ENCODE measurements around the gene AIG1. TPM values are rescaled to one million over a fixed set of nuclear protein-coding genes. Genes with fewer than 3 reads are reported as not detected.

AIG1 gene
- total and polyA plus RNA-seq, 2 of the 4 experiments (the other 2 are of a cell fraction), result 21.3 to 27.1 TPM

DNA sequence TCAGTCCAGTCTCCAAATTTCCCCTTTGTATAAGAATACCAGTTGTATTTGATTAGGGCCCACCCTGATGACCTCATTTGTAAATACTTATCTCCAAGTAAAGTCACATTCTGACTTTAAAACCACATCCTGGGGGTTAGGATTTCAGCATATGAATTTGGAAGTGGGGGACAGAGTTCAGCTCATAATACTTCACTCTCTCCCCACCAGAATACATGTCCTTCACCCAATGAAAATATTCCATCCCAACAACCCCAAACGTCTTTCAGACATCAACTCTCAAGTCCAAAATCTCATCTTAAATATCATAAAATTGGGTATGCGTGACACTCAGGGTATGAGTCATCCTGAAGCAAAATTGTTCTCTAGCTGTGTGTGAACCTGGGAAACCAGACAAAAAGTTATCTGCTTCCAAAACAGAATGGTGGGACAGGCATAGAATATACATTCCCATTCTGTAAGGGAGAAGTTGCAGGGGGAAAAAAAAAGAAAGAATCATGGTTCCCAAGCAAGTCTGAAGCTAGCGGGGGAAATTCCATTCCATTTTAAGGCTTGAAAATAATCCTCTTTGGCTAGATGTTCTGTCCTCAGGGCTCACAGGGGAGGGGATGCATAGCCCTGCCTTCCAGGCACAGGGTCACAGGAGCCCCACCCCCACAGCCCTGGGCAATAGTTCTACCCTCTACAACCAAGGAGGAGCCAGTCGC lies 275.9 kb downstream of the AIG1 start:
- no peak overlapping the region for H3K4me2 ChIP-seq (ENCODE audit: low read depth, low read length)
- intact Hi-C loops (cut with micrococcal nuclease), result no loop called here

More for the DNA sequence above, 275.9 kb downstream of the AIG1 start:
- peak overlapping the region; percentile 56 for H2AFZ ChIP-seq (replicated peaks; ENCODE audit: low read length, poor library complexity)
- no TSS peak for BruUV-seq (replicated peaks)
- H3K79me1 ChIP-seq (ENCODE audit: low read depth in 1 of 2, low read length in 2 of 2), result no peaks in the 10 kb centered on the region
- 0 out of 2 replicates have a peak overlapping the region, but pooled peaks have one; percentile 3 for H4K91ac ChIP-seq (ENCODE audit: insufficient read depth, low read depth, low read length)
- peak overlapping the region; percentile 52; the same call in 1 of the 2 replicates for H2BK20ac ChIP-seq (ENCODE audit: low read depth, low read length)
- DNase-seq, result peak; percentile 69
- H2BK120ac ChIP-seq (ENCODE audit: low read depth, low read length), result peak overlapping the region; percentile 68
- no peak overlapping the region; a peak in 1 of 4 replicates for H4K8ac ChIP-seq (ENCODE audit: low read depth in 2 of 2, low read length in 2 of 2)
- in situ Hi-C loops (cut with MboI; ENCODE audit: low sequenced_read_pairs), result no loop called here
- CTCF ChIA-PET, result interaction anchor here (0.6 kb wide), 2 partner anchors 217 to 685 kb away, joined by 3 to 4 read pairs; no protein-coding TSS in a partner anchor
- H3K4me1 ChIP-seq (ENCODE audit: control insufficient read depth, insufficient read depth, low read length), result peaks cover 4% of the 10 kb centered on the region; the same call in 1 of the 2 replicates
- H4K20me1 ChIP-seq (ENCODE audit: insufficient read depth, low read length), result no peaks in the 10 kb centered on the region
- peak overlapping the region; percentile 35 for H2BK5ac ChIP-seq (ENCODE audit: low read depth, low read length, poor library complexity, severe bottlenecking)
- no peaks in the 10 kb centered on the region for H3K36me3 ChIP-seq (ENCODE audit: control insufficient read depth, insufficient read depth, low read length)
- H2AK9ac ChIP-seq (replicated peaks; ENCODE audit: low read depth, low read length, poor library complexity), result no peak overlapping the region
- TF ChIP-seq MXI1 (IDR thresholded peaks at IDR 0.05; ENCODE audit: borderline replicate concordance, low read depth, low read length), result no peak
- TF ChIP-seq RAD21 (IDR thresholded peaks at IDR 0.05; ENCODE audit: low read length), result no peak
- TF ChIP-seq, protein P1, sequence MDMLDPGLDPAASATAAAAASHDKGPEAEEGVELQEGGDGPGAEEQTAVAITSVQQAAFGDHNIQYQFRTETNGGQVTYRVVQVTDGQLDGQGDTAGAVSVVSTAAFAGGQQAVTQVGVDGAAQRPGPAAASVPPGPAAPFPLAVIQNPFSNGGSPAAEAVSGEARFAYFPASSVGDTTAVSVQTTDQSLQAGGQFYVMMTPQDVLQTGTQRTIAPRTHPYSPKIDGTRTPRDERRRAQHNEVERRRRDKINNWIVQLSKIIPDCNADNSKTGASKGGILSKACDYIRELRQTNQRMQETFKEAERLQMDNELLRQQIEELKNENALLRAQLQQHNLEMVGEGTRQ (IDR thresholded peaks at IDR 0.05; ENCODE audit: low read depth, low read length), result no peak
- no peak for TF ChIP-seq BHLHE40 (IDR thresholded peaks at IDR 0.05; ENCODE audit: low read depth, low read length)
- no peak for TF ChIP-seq CTCF (conservative IDR thresholded peaks at IDR 0.05; ENCODE audit: low read depth, low read length)
- TF ChIP-seq POLR2A (IDR thresholded peaks at IDR 0.05; ENCODE audit: low read depth, low read length), result no peak
- peak; percentile 35; the same call in 1 of the 2 replicates for ATAC-seq (ENCODE audit: low read depth)
- no peak overlapping the region for H3K56ac ChIP-seq (ENCODE audit: extremely low read depth, insufficient read depth, low read length)
- H3K18ac ChIP-seq (ENCODE audit: low read depth, low read length), result no peak overlapping the region
- no peak overlapping the region for H3K4me3 ChIP-seq (ENCODE audit: insufficient read depth, low read depth, low read length)
- dilution Hi-C loops (cut with HindIII; ENCODE audit: low sequenced_read_pairs, unreplicated experiment), result no loop called here
- 100% methylated on average over 1 of the region's 4 CpGs; no CpG with 5 or more reads in 1 of the 2 experiments for WGBS, 2 experiments (ENCODE audit: extremely low coverage in 2 of 2, insufficient read length in 1 of 2)
- no peaks in the 10 kb centered on the region; the same call in 1 of the 2 replicates for H3K9me1 ChIP-seq (ENCODE audit: insufficient read depth, low read length)
- H3K27me3 ChIP-seq (ENCODE audit: control insufficient read depth, insufficient read depth, low read length), result no peaks in the 10 kb centered on the region
- no peaks in the 10 kb centered on the region for H3K9me3 ChIP-seq (ENCODE audit: control insufficient read depth, insufficient read depth, low read length)
- no peak overlapping the region for H2AK5ac ChIP-seq (ENCODE audit: low read depth, low read length)
- H4K5ac ChIP-seq (ENCODE audit: low read depth, low read length), result no peak overlapping the region
- H3K23ac ChIP-seq (ENCODE audit: low read depth, low read length), result no peak overlapping the region
- no peak overlapping the region for H3K9ac ChIP-seq (ENCODE audit: low read depth, low read length)
- H3K27ac ChIP-seq (ENCODE audit: insufficient read depth, low read length), result no peak overlapping the region
- H3K14ac ChIP-seq (replicated peaks; ENCODE audit: low read depth, low read length), result peak overlapping the region; percentile 63; the same call in 1 of the 2 replicates
- peak overlapping the region; percentile 31; the same call in 1 of the 3 replicates for H2BK15ac ChIP-seq (ENCODE audit: low read depth, low read length)
- POLR2A ChIA-PET (ENCODE audit: unreplicated experiment), result interaction anchor here (0.6 kb wide), 1 partner anchor 8 kb away, joined by 4 read pairs; no protein-coding TSS in a partner anchor
- H3K4ac ChIP-seq (ENCODE audit: low read depth, low read length), result peak overlapping the region; percentile 67; the same call in 1 of the 2 replicates
